Posterior cingulate gyrus (tissue), 11 donors: ENCODE measurements around the gene HDAC9.

Source experiments
- DNase-seq, 10 donors: peaks; one replicate each; pipeline versions ENCODE4 v3.0.0 to v3.0.0-alpha.2; 2020 to 2021; ENCODE audit warnings: mixed read lengths in 3 of 10
- intact Hi-C: fragments of 100-400 bp; cut with DNase I; formaldehyde crosslinking; loops from one replicate; pipeline ENCODE4 v1.15.1; 2023

The HDAC9 gene

DNA sequence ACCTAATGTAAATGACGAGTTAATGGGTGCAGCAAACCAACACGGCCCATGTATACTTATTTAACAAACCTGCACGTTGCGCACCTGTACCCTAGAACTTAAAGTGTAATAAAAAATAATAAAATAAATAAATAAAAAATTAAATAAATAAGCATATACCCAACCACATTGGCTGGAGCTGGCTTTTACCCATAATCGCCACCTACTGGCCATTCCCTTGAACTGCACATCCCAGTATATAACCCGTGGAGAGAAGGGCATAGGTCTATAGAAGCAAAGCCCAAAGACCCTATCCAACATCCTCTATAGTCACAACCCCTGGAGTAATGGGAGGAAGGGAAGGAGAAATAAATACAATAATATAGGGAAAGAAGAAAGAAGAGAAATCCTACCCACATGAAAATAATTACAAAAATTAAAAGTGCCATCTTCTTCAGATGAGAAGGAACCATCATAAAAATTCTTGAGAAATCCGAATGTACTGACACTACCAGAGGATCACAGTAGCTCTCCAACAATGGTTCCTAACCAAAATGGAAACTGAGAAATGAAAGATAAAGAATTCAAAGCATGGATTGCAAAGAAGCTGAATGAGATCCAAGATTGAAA is 556.3 kb downstream of the HDAC9 start:
- DNase-seq, result peak in 1 of 10 donors; percentile 24
- intact Hi-C loops, result no loop called here
